Neuronal stem cell (in vitro differentiated cells): Measurements from ENCODE around the gene CXXC5.

Experiments used
- DNase-seq: peaks from one replicate; pipeline ENCODE4 v3.0.0-alpha.2; 2013; ENCODE audit warnings: low spot score
- H2AFZ ChIP-seq: one replicate; pipeline ENCODE4 v1.6.1; 2013; ENCODE audit warnings: mild to moderate bottlenecking, low read length, inconsistent platforms
- H2AK5ac ChIP-seq: 2 replicates; pipeline ENCODE4 v1.6.1; 2013; ENCODE audit warnings: low read depth, mild to moderate bottlenecking, inconsistent platforms, low read length, moderate library complexity, mixed read lengths
- H2BK120ac ChIP-seq: 2 replicates; pipeline ENCODE4 v1.6.1; 2013; ENCODE audit warnings: low read depth, mild to moderate bottlenecking, inconsistent platforms, low read length, moderate library complexity, mixed read lengths
- H2BK12ac ChIP-seq: one replicate; pipeline ENCODE4 v1.6.1; 2013; ENCODE audit warnings: low read length, inconsistent platforms
- H2BK15ac ChIP-seq: 2 replicates; pipeline ENCODE4 v1.6.1; 2013; ENCODE audit warnings: mild to moderate bottlenecking, low read length, inconsistent platforms, mixed read lengths
- H2BK5ac ChIP-seq: one replicate; pipeline ENCODE4 v1.6.1; 2013; ENCODE audit warnings: inconsistent platforms, mild to moderate bottlenecking, low read length, moderate library complexity
- H3K14ac ChIP-seq: one replicate; pipeline ENCODE4 v1.6.1; 2013; ENCODE audit warnings: low read length, inconsistent platforms
- H3K18ac ChIP-seq: 2 replicates; pipeline ENCODE4 v1.6.1; 2013; ENCODE audit warnings: low read length, inconsistent platforms
- H3K23ac ChIP-seq: 2 replicates; pipeline ENCODE4 v1.6.1; 2013; ENCODE audit warnings: low read depth, mild to moderate bottlenecking, mixed read lengths, low read length, inconsistent platforms; ENCODE audit not compliant: poor library complexity
- H3K27ac ChIP-seq: replicated peaks from 3 replicates; pipeline ENCODE4 v1.5.1; 2013; ENCODE audit warnings: low read length, inconsistent platforms
- H3K27me3 ChIP-seq, 3 experiments: 2 replicates each; pipeline ENCODE4 v1.6.1; 2013; ENCODE audit warnings: low read length in 3 of 3, mild to moderate bottlenecking in 2 of 3, inconsistent platforms in 1 of 3, low read depth in 1 of 3, mixed read lengths in 1 of 3, moderate library complexity in 1 of 3; ENCODE audit not compliant: control insufficient read depth in 3 of 3, insufficient read depth in 3 of 3
- H3K36me3 ChIP-seq, 2 donors: replicated peaks in 1 of 2; 2 replicates each; pipeline ENCODE4 v1.6.1; 2013; ENCODE audit warnings: low read length in 2 of 2; ENCODE audit not compliant: control insufficient read depth in 2 of 2, insufficient read depth in 2 of 2
- H3K4ac ChIP-seq: 2 replicates; pipeline ENCODE4 v1.6.1; 2013; ENCODE audit warnings: inconsistent platforms, mild to moderate bottlenecking, low read length, moderate library complexity
- H3K4me1 ChIP-seq, 2 donors: 1 replicate in 1 of 2; 2 replicates in 1 of 2; pipeline ENCODE4 v1.6.1; 2013; ENCODE audit warnings: low read length in 2 of 2, low read depth in 1 of 2; ENCODE audit not compliant: control insufficient read depth in 2 of 2, insufficient read depth in 1 of 2
- H3K4me2 ChIP-seq: one replicate; pipeline ENCODE4 v1.6.1; 2013; ENCODE audit warnings: mild to moderate bottlenecking, low read length, inconsistent platforms; ENCODE audit not compliant: insufficient read depth, poor library complexity, severe bottlenecking
- H3K4me3 ChIP-seq, 2 donors: 2 replicates each; pipeline ENCODE4 v1.5.1; 2013; ENCODE audit warnings: low read length in 2 of 2, mild to moderate bottlenecking in 2 of 2, inconsistent platforms in 1 of 2, moderate library complexity in 1 of 2
- H3K79me1 ChIP-seq: one replicate; pipeline ENCODE4 v1.6.1; 2013; ENCODE audit warnings: low read depth, mild to moderate bottlenecking, inconsistent platforms, low read length, moderate library complexity
- H3K9ac ChIP-seq: one replicate; pipeline ENCODE4 v1.6.1; 2013; ENCODE audit warnings: mild to moderate bottlenecking, low read depth, low read length, inconsistent platforms; ENCODE audit not compliant: poor library complexity
- H3K9me3 ChIP-seq, 2 donors: replicated peaks in 1 of 2; 2 replicates each; pipeline versions ENCODE3 to v1.6.1; 2013; ENCODE audit warnings: low read length in 2 of 2, mild to moderate bottlenecking in 2 of 2, inconsistent platforms in 1 of 2, low read depth in 1 of 2, mixed read lengths in 1 of 2, moderate library complexity in 1 of 2; ENCODE audit not compliant: control insufficient read depth in 2 of 2, insufficient read depth in 1 of 2
- H4K8ac ChIP-seq: one replicate; pipeline ENCODE4 v1.6.1; 2013; ENCODE audit warnings: low read depth, mild to moderate bottlenecking, inconsistent platforms, low read length, moderate library complexity
- H4K91ac ChIP-seq: one replicate; pipeline ENCODE4 v1.6.1; 2013; ENCODE audit warnings: low read length, low read depth, mild to moderate bottlenecking, inconsistent platforms; ENCODE audit not compliant: poor library complexity
- WGBS, 2 donors: extraction: QIAGEN DNeasy Blood & Tissue Kit; methylation state at CpG; one replicate each; pipeline ENCODE4 v1.1.7; 2013; ENCODE audit warnings: missing lambda C conversion rate in 2 of 2, mixed read lengths in 1 of 2; ENCODE audit not compliant: insufficient read length in 2 of 2, insufficient replicate concordance in 1 of 2; ENCODE audit errors: extremely low coverage in 2 of 2; 5-methylcytosine and 5-hydroxymethylcytosine counted together

The CXXC5 gene

GRCh38 chr5:139634028-139634325 lies 14.2 kb upstream of the CXXC5 start:
- H3K79me1 ChIP-seq, result peaks cover 2% of the 10 kb centered on the region
- no peaks in the 10 kb centered on the region for H3K9me3 ChIP-seq
- WGBS, 2 donors, result no CpG with 5 or more reads among the region's 2 CpGs
- H4K8ac ChIP-seq, result no peak overlapping the region
- H3K23ac ChIP-seq, result no peak overlapping the region
- H4K91ac ChIP-seq, result no peak overlapping the region
- no peak overlapping the region for H2BK120ac ChIP-seq
- H3K18ac ChIP-seq, result no peak overlapping the region
- H3K36me3 ChIP-seq, result peaks cover 0 to 23% of the 10 kb centered on the region in 2 donors
- no peak overlapping the region for H2AK5ac ChIP-seq
- no peak overlapping the region for H2AFZ ChIP-seq
- no peak overlapping the region for H3K4ac ChIP-seq
- H3K4me2 ChIP-seq, result no peak overlapping the region
- no peak for DNase-seq
- H3K27ac ChIP-seq, result no peak overlapping the region
- H3K27me3 ChIP-seq, result no peaks in the 10 kb centered on the region
- no peak overlapping the region for H2BK15ac ChIP-seq
- peaks cover 19 to 32% of the 10 kb centered on the region in 2 donors for H3K4me1 ChIP-seq
- no peak overlapping the region for H3K4me3 ChIP-seq
- no peak overlapping the region for H3K14ac ChIP-seq
- H3K9ac ChIP-seq, result no peak overlapping the region
- H2BK5ac ChIP-seq, result no peak overlapping the region
- H2BK12ac ChIP-seq, result no peak overlapping the region

- no peak overlapping the region for H2BK15ac ChIP-seq
- no peak overlapping the region for H2AFZ ChIP-seq
- H3K9me3 ChIP-seq, result no peaks in the 10 kb centered on the region
- no peak overlapping the region for H3K14ac ChIP-seq
- no peak overlapping the region for H3K9ac ChIP-seq
- H2BK12ac ChIP-seq, result no peak overlapping the region
- H4K8ac ChIP-seq, result no peak overlapping the region
- WGBS, 2 donors, result no CpG with 5 or more reads among the region's 3 CpGs
- no peak overlapping the region for H3K18ac ChIP-seq
- no peak overlapping the region for H3K27ac ChIP-seq
- no peak overlapping the region for H3K4me3 ChIP-seq
- no peak overlapping the region for H3K23ac ChIP-seq
- H3K36me3 ChIP-seq, result peaks cover 0 to 17% of the 10 kb centered on the region in 2 donors
- H2BK5ac ChIP-seq, result no peak overlapping the region
- peaks cover 2% of the 10 kb centered on the region for H3K79me1 ChIP-seq
- H3K4me2 ChIP-seq, result no peak overlapping the region
- no peak overlapping the region for H4K91ac ChIP-seq
- no peak overlapping the region for H3K4ac ChIP-seq
- H3K27me3 ChIP-seq, result no peaks in the 10 kb centered on the region
- H3K4me1 ChIP-seq, result peaks cover 22 to 32% of the 10 kb centered on the region in 2 donors
- no peak for DNase-seq
- H2BK120ac ChIP-seq, result no peak overlapping the region
- no peak overlapping the region for H2AK5ac ChIP-seq
These were observed 13.6 kb upstream of the CXXC5 start for GRCh38 chr5:139634541-139634940.

- Histone ChIP-seq H3K27me3 (no peaks in the 10 kb centered on the region), H3K18ac (no peak overlapping the region), H3K79me1 (peaks cover 2% of the 10 kb centered on the region), H3K9ac (no peak overlapping the region), H2BK120ac (no peak overlapping the region), H3K4me2 (no peak overlapping the region), H2BK12ac (no peak overlapping the region), H3K4me1 (peaks cover 24 to 32% of the 10 kb centered on the region in 2 donors), H4K8ac (no peak overlapping the region), H2BK15ac (no peak overlapping the region), H3K14ac (no peak overlapping the region), H3K4ac (no peak overlapping the region), H2AFZ (no peak overlapping the region), H4K91ac (no peak overlapping the region), H3K36me3 (peaks cover 0 to 11% of the 10 kb centered on the region in 2 donors), H2AK5ac (no peak overlapping the region), H3K9me3 (no peaks in the 10 kb centered on the region), H2BK5ac (no peak overlapping the region), H3K4me3 (no peak overlapping the region), H3K23ac (no peak overlapping the region), H3K27ac (no peak overlapping the region)
- WGBS, 2 donors, result no CpG with 5 or more reads among the region's 1 CpG
- DNase-seq, result no peak
These were observed 13.0 kb upstream of the CXXC5 start for GRCh38 chr5:139635191-139635590.

- no peak overlapping the region for H3K4me3 ChIP-seq
- H2BK15ac ChIP-seq, result no peak overlapping the region
- no peak overlapping the region for H3K18ac ChIP-seq
- DNase-seq, result no peak
- no peak overlapping the region for H2BK5ac ChIP-seq
- no peak overlapping the region for H2AFZ ChIP-seq
- H3K27ac ChIP-seq, result no peak overlapping the region
- no peaks in the 10 kb centered on the region for H3K27me3 ChIP-seq
- peaks cover 0 to 8% of the 10 kb centered on the region in 2 donors for H3K36me3 ChIP-seq
- peaks cover 26 to 32% of the 10 kb centered on the region in 2 donors for H3K4me1 ChIP-seq
- no peak overlapping the region for H4K8ac ChIP-seq
- no peak overlapping the region for H3K14ac ChIP-seq
- no peaks in the 10 kb centered on the region for H3K9me3 ChIP-seq
- no peak overlapping the region for H3K23ac ChIP-seq
- no peak overlapping the region for H3K4me2 ChIP-seq
- no peak overlapping the region for H3K9ac ChIP-seq
- peaks cover 2% of the 10 kb centered on the region for H3K79me1 ChIP-seq
- no peak overlapping the region for H3K4ac ChIP-seq
- H2BK12ac ChIP-seq, result no peak overlapping the region
- no peak overlapping the region for H2BK120ac ChIP-seq
- H4K91ac ChIP-seq, result no peak overlapping the region
- H2AK5ac ChIP-seq, result no peak overlapping the region
These were observed 12.4 kb upstream of the CXXC5 start for GRCh38 chr5:139635606-139636206.
